D721Med (cell line): Measurements from ENCODE around the gene BEST2.

Experiments
- DNase-seq: peaks from one replicate; pipeline ENCODE4 v3.0.0; 2011; ENCODE audit warnings: low spot score; ENCODE audit not compliant: insufficient read length
- FAIRE-seq: peaks from 2 replicates; lab custom pipeline; 2011; peaks lifted over from hg19 to GRCh38; lab: Jason Lieb, UNC
- CTCF ChIP-seq: IDR thresholded peaks from 2 replicates; pipeline ENCODE4 v1.5.1; 2012; ENCODE audit warnings: mild to moderate bottlenecking, control low read depth; ENCODE audit not compliant: insufficient read depth; ENCODE audit errors: missing control alignments

The BEST2 gene

GRCh38 chr19:12788042-12788681 lies 36.6 kb downstream of the BEST2 start:
- no peak for TF ChIP-seq CTCF
- FAIRE-seq = no peak
- DNase-seq = no peak

GRCh38 chr19:12788682-12789097 lies 37.1 kb downstream of the BEST2 start:
- FAIRE-seq = no peak

GRCh38 chr19:12789098-12789903 lies 37.7 kb downstream of the BEST2 start:
- DNase-seq (no peak), FAIRE-seq (no peak)
- TF ChIP-seq CTCF = no peak

More at GRCh38 chr19:12788682-12789097, 37.1 kb downstream of the BEST2 start:
- no peak for TF ChIP-seq CTCF
- no peak for DNase-seq

GRCh38 chr19:12789904-12790619 lies 38.5 kb downstream of the BEST2 start:
- DNase-seq (peak; percentile 88), FAIRE-seq (no peak)
- TF ChIP-seq CTCF = no peak

- no peak for DNase-seq
- TF ChIP-seq CTCF = no peak
- FAIRE-seq = no peak
These were observed 39.2 kb downstream of the BEST2 start for GRCh38 chr19:12790628-12791344.

GRCh38 chr19:12791345-12792050 lies 39.9 kb downstream of the BEST2 start, which contains the start of gene JUNB:
TSS of gene JUNB (plus strand) at chr19:12791486. CDS start at chr19:12791772, 286 bp downstream.
- DNase-seq = peak; percentile 76
- no peak for FAIRE-seq
- TF ChIP-seq CTCF = no peak
